SK-N-SH (cell line): Measurements from ENCODE around the gene MGAT5.

Experiments used
- CTCF ChIP-seq: fragments of 200-600 bp; sonication (generic); IDR thresholded peaks from 2 replicates; pipeline ENCODE4 v1.6.1; 2017; ENCODE audit warnings: antibody characterized with exemption, mild to moderate bottlenecking, moderate library complexity
- ELF1 ChIP-seq: IDR thresholded peaks from 2 replicates; pipeline ENCODE4 v1.4.0; 2012
- FOXM1 ChIP-seq: IDR thresholded peaks from 2 replicates; pipeline ENCODE4 v1.4.0; 2012; ENCODE audit warnings: low read depth, mild to moderate bottlenecking
- NRF1 ChIP-seq: IDR thresholded peaks from 2 replicates; pipeline ENCODE4 v1.6.1; 2012; ENCODE audit warnings: low read depth, mild to moderate bottlenecking, low read length
- POLR2AphosphoS5 ChIP-seq: IDR thresholded peaks from 2 replicates; pipeline ENCODE4 v1.6.1; 2012; ENCODE audit warnings: low read depth, low read length
- SMC3 ChIP-seq: IDR thresholded peaks from 2 replicates; pipeline ENCODE4 v1.6.1; 2012; ENCODE audit warnings: low read depth, low read length, improper control_type of control experiment
- YY1 ChIP-seq: IDR thresholded peaks from 2 replicates; pipeline ENCODE4 v1.4.0; 2012; ENCODE audit warnings: low read depth, mild to moderate bottlenecking

GRCh38 chr2:134304394-134305108 lies 50.7 kb downstream of the MGAT5 start:
- TF ChIP-seq CTCF (no peak), SMC3 (no peak), YY1 (no peak), POLR2AphosphoS5 (no peak), ELF1 (no peak), FOXM1 (no peak), NRF1 (no peak)
